Caki2 (cell line): Measurements from ENCODE around the gene IGSF21. TPM values are rescaled to one million over a fixed set of nuclear protein-coding genes. Genes with fewer than 3 reads are reported as not detected.

Source experiments
- DNase-seq: peaks from one replicate; pipeline ENCODE4 v3.0.0-alpha.2; 2015; ENCODE audit warnings: low read depth
- in situ Hi-C: cut with HindIII; loops from 2 replicates; pipeline ENCODE4 v1.10.0; 2016; ENCODE audit warnings: low sequenced_read_pairs, low pct_unique_long_range_greater_than_20kb, mixed read lengths
- total RNA-seq: library from RNA; depleted of rRNA; stranded (reverse); fragments of >200 nt; shearing (Covaris generic); gene quantifications from 2 replicates; pipeline ENCODE4 v1.2.3, GENCODE V29; 2014; ENCODE audit warnings: low replicate concordance

Gene IGSF21
- total RNA-seq, 1 experiment from 2014 or later = not detected

DNA sequence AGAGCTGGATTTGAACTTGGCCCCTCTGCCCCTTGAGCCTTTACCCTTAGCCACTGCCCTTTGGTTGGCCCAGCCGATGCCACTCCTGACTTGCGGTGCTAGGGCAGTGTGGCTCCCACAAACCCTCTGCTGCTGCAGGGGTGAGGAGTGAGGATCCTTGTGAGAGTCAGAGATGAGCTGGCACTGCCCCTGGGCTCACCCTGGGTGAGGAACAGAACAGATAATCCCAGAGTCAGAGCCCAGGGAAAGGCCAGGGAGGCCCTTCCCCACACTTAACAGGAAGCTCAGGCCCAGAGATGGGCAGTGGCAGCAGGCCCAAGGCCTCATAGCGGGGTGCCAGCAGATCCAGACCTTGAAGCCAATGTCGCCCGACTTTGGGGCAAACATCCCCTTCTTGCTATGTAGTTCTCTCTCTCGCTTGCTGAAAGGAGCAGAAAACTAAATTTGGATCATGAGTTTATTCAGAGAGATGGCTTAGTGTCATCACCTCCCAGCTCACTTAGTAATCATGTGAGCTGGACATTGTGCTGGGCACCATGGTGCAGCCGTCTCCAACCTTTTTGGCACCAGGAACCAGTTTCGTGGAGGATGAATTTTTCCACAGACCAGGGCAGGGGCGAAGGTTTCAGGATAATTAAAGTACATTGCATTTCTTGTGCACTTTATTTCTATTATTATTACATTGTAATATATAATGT is 81.4 kb downstream of the IGSF21 start:
- DNase-seq = no peak
- in situ Hi-C loops = no loop called here

DNA sequence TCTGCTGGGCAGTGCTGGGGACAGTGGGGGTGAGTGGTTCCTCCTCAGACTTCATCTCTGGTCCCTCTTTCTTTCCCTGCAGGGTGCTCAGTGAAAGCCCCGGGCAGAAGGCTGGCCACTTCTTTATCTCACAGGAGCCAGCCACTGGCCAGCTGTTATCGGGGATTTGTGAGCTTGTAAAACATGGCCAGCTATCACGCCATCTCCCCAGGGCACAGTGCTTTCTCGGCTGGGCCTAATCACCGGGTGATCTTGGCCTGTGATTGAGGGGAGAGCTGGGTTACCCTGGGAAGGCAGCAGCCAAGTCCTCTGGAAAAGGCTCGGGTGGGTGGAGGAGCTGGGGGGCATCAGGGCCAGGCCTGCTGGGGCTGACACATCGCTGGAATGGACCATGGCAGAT is 83.0 kb downstream of the IGSF21 start:
- no peak for DNase-seq
- in situ Hi-C loops = no loop called here

DNA sequence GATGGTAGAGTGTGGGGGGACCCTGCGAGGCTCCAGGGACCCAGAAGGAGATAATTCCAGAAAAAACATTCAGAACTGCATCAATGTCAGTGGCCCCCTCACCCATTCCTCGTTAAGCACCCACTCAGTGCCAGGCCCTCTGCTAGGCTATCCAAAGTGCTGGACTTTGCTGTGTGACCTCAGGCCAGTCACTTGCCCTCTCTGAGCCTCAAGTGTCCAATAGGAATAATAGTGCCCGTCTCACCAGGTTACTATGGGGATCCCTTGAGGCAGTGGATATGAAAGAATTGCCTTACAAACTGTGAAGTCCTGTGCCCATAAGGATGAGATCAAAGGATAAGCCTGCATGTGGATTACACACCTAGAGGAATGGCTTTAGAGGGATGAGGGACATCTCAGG is 83.4 kb downstream of the IGSF21 start:
- DNase-seq = no peak
- in situ Hi-C loops = no loop called here

DNA sequence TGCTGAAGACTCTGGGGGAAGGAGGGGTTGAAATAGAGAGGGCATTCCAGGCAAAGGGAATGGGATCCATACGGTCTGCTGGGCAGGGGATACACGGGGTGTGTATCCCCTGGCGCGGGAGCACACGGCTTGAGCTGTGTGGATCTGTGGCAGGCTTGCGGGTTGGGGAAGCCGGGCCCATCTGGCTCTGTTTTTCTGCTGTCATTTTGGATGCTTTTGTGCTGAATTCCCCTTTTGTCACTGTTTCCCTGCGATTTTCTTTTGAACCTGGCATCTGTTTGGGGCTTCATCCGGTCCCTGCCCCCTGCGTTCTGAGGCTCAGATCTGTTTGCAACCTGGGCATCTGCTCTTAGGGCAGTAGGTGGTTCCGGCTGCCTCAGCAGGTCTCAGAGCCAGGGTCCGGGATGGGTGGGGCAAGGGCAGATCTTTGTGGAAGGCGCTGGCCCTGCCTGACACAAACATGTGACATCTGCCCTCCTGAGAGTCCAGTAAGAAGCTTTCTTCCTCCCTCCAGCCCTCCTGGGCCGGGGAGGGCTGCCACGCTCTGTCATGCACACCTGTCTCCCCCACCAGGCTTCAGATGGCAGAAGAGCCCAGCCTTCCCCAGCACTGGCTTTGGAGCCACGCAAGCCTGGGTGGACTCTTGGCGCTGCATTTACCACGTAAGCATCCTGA is 84.0 kb downstream of the IGSF21 start:
- in situ Hi-C loops = no loop called here
- DNase-seq = no peak

DNA sequence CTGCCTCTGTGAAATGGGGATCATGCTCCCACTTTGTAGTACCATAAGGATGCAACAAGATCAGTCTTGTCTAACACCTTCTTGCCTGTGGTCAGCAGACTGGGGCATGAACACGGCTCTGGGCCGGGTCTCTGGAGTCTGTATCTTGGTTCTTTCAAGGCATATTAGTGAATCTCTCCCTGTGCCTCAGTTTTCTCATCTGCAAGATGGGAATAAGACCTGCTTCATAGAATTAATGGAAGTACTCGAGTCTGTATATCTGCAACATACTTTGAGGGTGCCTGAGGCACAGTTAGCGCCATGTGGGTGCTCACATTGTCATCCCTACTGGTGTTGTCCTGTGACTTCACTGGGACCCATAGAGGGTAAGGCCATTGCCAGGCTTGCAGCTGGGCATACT is 84.6 kb downstream of the IGSF21 start:
- in situ Hi-C loops = no loop called here
- DNase-seq = no peak

DNA sequence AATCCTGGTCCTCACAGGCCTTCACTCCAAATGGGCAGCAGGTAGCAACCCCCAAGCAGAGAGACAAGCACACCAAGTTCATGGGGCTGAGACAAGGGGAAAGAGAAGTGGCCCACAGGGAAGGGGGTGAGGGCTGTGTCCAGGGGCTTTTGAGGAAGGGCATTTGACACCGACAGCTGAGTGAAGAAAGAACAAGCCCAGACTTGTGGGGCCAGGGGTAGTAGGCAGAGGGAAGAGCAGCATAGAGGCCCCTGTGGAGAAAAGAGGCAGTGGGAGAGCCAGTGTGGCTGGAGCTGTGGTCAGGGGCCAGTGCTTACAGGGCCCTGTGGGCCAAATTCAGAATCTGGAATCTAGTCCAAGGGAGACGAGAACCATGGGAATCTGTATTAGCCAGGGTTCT is 85.4 kb downstream of the IGSF21 start:
- in situ Hi-C loops = no loop called here
- no peak for DNase-seq

DNA sequence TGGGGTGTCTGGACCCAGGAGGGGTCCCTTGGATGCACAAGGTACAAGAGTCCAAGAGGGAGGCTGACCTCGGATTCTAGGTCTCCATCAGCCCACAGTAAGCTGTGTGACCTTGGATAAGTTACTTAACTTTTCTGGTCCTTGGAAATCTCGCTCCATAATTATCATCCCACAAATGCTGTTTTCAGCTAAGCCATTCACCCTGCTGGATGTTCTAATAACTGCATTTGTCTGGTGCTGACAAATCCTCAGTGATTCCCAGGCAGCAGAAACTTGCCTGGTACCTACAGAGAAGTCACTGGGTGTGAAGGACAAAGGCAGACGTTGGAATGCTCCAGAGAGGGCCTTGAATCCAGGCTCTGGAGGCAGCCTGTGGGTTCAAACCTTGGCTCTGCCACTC is 89.7 kb downstream of the IGSF21 start:
- no peak for DNase-seq
- in situ Hi-C loops = no loop called here

DNA sequence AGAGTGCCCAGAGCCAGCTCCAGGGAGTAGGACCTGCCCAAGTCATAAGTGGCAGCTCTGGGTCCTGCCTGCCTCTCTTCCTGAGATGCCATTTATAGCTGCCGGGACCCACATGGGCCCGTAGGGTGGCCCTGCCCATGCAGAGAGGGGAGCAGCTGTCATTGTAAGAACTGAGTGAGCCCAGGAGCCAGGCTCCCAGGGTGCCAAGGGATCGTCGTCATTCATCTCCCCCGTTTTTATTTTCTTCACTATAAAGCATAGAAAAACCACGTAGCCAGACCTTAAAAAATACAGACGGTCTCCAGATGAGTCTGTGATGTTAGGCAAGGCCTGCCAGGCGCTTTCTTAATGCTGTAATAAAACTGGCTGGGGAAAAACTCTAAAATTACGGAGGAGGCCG is 90.7 kb downstream of the IGSF21 start:
- DNase-seq = no peak
- in situ Hi-C loops = no loop called here

DNA sequence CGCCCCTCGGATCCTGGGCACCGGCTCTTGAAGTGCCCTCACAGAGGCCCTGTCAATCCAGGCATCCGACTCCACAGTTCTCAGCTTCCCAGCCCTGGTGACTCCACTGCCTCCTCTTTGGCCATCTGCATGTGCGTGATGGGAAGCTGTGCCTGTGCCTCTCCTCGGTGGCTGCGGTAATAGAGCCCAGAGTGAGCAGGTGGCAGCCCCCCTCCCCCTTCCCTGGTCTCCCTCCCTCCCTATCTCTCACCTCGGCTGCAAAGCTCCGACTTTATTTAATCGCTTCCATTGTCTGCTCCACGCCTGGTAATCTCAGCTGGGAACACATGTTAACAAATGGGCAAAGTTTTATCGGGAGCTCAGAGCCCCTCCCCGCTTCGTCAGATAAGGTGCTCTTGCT is 91.9 kb downstream of the IGSF21 start:
- in situ Hi-C loops = no loop called here
- no peak for DNase-seq

DNA sequence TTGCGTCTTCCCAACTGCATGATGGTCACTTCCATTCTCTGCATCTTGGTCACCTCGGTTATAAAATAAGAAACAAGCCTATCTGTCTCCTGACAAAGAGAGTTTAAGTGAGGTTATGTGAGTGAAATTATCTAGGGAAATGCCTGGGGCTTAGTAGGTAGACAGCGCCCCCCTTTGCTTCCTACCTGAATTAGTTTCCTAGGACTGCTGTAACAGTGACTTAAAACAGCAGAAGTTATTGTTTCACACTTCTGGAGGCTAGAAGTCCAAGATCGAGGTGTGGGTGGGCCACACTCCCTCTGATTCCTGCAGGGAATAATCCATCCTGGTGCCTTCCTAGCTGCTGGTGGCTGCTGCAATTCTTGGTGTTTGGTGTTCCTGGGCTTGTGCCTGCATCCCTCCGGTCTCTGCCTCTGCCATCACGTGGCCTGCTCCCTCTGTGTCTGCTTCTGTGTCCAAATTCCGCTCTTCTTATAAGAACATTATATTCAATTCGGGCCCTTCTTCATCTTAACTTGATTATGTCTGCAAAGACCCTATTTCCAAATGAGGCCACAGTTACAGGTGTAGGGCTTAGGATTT is 92.6 kb downstream of the IGSF21 start:
- DNase-seq = no peak
- in situ Hi-C loops = no loop called here

DNA sequence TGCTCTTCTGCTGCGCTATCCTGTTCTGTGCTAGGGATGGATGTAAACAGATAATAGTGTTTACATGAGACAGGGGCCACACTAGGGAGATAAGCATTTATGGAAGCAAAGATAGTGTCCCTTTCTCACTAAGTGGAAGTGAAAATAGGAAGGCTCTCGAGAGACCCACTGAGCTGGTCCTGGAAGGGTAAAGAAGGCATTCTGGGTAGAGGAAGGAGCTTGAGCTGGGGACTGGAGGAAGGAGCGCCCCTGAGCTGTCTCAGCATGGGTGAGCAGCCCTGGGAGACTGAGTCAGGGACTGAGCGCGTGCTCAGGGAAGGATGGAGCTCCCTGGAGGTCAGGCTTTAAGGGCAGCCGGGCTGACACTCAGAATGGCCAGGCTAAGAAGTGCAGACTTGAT is 93.3 kb downstream of the IGSF21 start:
- DNase-seq = no peak
- in situ Hi-C loops = no loop called here

DNA sequence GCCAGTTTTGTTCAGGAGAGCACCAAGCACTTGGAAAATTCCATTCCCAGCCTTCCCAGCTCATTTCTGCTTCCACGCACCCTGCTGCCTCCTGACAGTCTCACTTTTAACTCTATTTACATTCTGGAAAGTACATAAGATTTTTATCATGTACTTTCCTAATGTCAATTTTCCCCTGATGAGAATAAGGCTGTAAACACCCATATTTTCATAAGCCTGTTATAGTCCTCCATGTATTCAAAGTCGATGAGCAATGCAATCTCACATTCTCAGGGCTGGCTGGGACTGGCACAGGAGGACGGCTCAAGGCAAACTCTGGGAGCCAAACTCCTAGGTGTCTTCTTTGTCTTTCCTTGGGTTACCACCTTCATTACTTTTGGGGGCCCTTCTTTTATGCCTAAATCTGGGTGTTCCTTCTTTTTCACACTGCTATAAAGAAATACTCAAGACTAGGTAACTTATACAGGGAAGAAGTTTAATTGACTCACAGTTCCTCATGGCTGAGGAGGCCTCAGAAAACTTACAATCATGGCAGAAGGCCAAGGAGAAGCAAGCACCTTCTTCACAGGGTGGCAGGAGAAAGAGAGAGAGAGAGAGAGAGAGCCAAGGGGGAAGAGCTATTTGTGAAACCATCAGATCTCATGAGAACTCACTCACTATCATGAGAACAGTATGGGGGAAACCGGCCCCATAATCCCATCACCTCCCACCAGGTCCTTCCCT is 94.6 kb downstream of the IGSF21 start:
- no peak for DNase-seq
- in situ Hi-C loops = no loop called here

DNA sequence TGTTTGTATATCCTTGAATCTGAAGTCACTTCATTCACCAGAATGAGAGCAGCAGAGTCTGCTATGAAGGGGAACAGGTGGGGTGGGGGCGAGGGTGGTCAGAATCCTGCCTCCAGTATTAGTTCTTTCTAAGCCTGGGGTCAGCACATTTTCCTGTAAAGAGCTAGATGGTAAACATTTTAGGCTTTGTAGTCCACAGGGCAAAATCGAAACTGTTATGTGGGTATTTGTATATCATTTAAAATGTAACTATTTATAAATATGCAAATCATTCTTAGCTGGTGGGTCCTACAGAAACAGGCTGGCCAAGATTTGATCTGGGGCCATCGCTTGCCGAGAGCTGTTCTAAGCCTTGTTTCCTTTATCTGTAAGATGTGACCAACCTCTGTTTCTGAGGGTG is 96.0 kb downstream of the IGSF21 start:
- in situ Hi-C loops = no loop called here
- no peak for DNase-seq

DNA sequence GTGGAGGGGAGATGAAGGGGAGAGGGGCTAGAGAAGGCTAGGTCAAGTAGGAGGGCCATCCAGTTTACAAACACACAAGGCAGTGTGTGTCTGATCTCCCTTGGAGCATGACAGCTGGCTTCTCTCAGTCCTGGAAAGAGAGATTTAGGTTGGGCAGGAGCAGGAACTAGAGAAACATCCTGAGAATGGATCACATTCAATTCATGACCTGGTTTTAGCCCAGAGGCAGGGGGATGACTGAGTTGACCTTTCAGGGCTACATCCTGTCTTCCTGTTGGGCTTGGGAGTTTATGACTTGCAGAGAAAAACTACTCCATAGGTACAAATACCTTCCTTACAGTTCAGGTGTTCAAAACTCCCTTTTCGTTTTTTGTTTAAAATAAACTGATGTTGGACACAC is 97.0 kb downstream of the IGSF21 start:
- in situ Hi-C loops = no loop called here
- no peak for DNase-seq

DNA sequence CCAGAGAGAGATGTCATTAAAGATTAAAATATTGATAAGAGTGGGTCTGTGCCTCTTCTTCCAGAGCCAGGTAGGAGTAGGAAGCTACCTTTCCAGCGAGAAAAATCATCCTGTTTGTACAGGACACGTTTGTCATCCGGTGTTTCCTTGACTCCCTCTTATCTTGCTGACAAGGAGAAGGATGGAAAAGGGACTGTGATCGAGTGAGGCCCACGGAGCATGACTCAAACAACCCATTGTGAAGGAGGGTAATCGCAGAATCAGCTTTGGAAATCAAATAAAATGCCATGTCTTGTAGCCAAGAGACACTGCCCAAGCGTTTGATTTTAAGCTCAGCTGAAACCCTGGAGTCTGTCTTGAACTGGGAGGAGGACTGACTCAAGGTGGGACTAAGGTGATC is 97.7 kb downstream of the IGSF21 start:
- DNase-seq = no peak
- in situ Hi-C loops = no loop called here

DNA sequence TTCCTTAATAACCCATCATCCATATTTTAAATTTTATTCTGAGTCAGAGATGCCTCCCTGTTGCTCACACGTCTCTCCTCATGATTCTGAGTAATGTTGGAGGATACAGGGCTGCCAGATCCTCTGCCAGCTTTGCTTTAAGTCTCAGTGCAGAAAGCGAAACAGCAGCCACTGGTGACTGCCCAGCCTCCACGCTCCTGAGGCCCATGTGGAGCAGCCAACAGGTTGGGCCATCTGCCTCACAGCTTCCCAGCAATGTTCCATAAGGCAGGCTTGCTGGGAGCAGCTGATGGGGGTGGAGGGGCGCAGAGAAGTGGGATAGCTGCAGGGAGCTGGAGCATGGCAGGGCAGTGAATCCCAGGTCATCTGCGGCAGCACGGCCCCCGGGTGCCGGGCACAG is 104.2 kb downstream of the IGSF21 start:
- in situ Hi-C loops = no loop called here

DNA sequence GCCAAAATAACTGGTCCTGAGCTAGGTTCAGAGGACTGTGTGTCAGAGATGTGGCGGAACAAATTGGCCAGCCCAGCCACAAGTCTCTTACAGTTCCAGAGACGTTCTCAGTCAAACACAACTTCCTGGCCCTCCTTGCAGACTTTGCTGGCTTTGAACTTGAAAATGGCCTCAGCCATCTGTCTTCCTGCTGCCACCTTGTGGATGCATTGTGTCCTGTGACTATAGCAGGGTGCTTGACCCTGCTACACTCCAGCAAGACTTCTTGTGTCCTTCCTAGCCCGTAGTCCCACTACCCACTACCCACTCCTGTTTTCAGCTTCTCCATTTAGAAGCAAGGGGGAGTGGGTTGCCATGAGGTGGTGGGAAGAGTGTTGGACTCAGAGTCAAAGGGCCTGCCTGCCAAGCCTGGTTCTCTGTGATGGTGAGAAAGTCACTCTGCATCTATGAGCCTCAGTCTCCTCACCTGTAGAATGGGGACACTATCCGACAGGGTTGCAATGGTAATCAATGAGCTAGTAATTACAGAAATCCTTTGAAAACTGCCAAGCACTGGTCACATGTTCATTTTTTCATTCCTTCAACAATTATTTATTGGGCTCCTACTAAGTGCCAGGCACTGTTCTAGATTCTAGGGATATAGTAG is 109.9 kb downstream of the IGSF21 start:
- in situ Hi-C loops = no loop called here
- DNase-seq = peak; percentile 10

More for the DNA sequence above, 104.2 kb downstream of the IGSF21 start:
- no peak for DNase-seq

DNA sequence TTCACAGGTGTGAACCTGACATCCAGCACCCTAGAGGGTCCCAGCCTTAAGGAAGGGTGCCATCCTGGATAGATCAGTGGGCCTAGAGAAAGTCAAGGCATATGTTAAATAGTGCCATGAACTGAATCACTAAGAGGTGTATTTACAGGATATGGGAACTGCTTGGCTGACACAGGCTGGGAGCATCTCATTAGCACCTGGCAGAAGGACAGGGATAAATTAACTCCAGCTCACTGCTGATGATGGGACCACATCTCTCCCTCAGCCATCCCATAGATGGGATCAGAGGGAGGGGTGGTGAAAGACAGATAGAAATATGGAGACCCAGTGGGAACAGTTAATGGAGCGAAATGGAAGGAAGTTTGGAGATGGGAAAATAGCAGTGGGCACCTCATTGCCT is 122.0 kb downstream of the IGSF21 start:
- no peak for DNase-seq
- in situ Hi-C loops = no loop called here

DNA sequence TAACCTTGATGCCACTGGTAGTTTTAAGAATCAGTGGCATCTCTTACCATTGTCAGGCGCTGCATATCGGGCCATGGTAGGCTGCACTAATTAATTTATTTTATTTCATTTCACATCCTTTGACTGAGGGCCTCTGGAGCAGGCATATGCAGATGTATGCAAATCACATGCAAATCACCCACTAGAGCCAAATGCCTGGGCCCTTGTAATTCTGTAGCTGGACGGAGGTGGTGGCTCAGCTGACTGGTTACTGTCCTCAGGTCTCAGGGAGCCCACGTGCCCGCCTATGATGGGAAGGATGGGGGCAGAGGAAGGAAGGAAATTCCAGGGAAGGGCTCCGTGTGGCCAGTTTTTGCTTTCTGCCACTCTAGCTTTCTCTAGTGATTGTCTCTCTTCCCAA is 122.7 kb downstream of the IGSF21 start:
- DNase-seq = no peak
- in situ Hi-C loops = no loop called here
